HUDEP-2 (cell line): ENCODE measurements around the gene MIOX.
"Not testable (repeated sequence)": the region's sequence is repeated elsewhere in the genome, so short reads cannot be mapped to it uniquely, and the experiment has no call there.

Experiments used
- DNase-seq, 76 experiments: peaks; one replicate each; lab custom pipeline; 2025; ENCODE audit not compliant: unreplicated experiment in 76 of 76; lab: John Stamatoyannopoulos, UW

Gene MIOX

DNA sequence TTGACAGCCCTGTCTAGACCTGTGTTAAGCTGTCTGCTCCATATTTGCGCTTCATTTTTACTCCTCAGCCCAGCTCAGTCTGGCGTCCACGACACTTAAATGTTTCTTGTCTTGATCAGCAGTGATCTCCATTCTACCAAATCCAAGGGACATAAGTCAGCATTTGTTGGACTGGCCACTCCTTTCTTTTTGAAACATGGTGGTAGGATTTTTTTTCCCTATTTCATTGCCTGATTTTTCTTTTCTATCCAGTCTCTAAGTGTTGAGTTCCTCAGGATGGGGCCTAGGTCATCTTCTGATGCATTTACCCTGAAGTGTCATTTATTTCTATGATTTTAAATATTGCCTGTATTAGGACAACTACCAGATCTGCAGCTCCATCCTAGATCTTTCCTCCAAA lies 22.2 kb downstream of the MIOX start:
- DNase-seq: no peak

DNA sequence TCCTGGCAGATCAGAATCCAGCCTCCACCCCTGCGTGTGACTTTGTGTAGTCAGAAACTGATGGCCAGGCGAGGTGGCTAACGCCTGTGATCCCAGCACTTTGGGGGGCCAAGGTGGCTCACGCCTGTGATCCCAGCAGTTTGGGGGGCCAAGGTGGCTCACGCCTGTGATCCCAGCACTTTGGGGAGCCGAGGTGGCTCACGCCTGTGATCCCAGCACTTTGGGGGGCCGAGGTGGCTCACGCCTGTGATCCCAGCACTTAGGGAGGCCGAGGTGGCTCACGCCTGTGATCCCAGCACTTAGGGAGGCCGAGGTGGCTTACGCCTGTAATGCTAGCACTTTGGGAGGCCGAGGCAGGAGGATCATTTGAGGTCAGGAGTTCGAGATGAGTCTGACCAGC lies 26.5 kb downstream of the MIOX start:
- no peak for DNase-seq

DNA sequence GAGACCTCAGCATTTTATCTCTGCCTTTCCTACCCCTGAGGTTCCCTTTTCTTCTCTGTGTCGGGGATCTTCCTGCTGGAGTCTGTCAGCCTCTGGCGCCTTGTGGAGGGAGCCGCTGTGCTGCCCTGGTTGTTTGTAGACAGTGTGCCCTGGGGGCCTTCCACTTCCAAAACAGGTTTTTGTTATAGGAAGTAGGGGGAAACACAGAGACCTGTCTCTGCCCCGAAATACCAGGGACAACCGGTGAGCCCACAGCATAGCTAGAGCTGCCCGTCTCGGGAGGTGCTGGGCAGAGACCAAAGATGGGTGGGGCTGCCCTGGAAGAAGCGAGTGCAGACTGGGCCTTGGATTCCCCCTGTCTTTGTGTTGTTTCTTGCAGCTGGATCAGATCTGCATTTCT lies 29.4 kb downstream of the MIOX start:
- DNase-seq: no peak

DNA sequence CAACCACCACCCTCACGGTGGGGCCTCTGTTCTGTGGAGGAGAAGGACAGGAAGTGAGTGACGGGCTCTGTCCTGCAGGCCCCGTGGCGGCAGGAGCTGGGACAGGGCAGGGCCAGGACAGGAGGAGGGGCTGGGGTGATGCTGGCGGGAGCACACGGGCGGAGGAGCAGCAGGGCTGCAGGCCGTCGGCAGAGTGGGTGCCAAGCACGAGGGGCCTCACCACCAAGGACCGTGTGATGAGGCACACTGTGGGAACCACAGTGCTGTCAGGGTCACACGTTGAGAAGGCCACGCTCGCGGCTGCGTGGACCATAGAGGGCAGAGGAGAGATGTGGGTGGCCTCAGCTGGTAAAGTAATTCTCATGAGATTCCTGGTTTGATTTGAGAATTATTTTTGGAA lies 30.2 kb downstream of the MIOX start:
- no peak for DNase-seq

DNA sequence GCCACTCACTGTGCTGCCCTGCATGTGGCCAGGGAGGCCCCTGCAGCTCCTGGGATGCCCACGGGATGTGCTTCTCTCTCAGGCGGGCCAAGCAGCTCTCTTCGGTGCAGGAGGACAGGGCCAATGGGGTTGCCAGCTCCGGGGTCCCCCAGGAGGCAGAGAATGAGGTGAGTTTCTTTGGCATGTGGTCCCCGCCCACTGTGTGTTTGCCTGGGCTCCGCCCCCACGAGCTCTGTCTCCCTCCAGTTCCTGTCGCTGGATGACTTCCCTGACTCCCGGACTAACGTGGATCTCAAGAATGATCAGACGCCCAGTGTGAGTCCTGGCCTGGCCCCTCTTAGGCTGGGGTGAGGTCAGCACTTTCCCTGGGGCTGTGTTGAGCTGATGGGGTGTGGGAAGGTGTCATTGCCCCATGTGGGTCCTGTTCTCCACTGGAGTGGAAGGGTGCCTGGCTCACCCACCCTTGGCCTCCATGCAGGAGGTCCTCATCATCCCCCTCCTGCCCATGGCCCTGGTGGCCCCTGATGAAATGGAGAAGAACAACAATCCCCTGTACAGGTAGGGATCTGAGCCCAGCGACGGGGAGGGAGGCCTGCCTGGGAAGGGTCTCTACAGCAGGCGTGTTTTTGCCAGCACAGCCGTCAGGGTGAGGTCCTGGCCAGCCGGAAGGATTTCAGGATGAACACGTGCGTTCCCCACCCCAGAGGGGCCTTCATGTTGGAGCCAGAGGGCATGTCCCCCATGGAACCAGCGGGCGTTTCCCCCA lies 31.0 kb downstream of the MIOX start:
- no peak for DNase-seq

DNA sequence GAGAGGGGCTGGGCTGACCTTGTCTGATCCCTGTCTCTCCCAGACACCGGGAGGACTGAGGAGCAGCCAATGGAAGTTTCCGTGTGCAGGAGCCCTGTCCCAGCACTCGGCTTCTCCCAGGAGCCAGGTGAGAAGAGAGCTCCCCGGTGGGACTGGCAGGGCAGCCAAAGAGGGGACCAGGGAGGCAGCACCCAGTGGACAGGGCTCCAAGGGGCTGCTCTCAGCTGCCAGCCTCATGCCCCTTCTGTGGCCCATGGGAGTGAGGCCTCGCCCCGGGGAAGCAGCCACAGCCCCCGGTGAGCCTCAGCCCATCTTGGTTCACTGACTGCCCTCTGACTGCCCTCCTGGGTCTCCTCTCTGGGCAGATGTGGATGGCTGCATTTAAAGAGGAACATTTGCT lies 31.9 kb downstream of the MIOX start:
- DNase-seq: no peak

DNA sequence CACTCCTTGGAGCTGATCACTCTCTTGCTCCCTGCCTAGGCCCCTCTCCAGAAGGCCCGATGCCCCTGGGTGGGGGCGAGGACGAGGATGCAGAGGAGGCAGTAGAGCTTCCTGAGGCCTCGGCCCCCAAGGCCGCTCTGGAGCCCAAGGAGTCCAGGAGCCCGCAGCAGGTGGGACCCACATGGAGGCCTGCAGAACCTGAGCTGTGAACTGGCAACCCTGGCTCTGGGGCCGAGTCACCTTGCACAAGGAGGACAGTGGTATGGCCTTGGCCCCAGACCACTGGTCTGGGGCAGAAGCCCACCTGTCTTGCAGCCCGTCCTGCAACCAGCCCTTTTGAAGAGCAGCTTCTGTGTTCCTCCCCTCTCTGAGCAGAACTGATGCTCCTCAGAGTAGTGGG lies 32.5 kb downstream of the MIOX start:
- DNase-seq: no peak

DNA sequence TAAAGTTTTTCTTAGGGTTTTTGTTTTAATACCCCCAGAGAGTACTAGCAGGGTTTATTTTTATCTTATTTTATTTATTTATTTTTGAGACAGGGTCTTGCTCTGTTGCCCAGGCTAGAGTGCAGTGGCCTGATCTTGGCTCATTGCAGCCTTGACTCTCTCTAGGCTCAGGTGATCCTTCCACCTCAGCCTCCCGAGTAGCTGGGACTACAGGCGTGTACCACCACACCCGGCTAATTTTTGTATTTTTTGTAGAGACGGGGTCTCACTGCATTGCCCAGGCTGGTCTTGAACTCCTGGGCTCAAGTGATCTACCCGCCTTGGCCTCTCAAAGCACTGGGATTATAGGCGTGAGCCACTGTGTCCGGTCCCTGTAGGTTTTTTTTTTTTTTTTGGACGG lies 33.5 kb downstream of the MIOX start:
- DNase-seq: not testable (repeated sequence)

DNA sequence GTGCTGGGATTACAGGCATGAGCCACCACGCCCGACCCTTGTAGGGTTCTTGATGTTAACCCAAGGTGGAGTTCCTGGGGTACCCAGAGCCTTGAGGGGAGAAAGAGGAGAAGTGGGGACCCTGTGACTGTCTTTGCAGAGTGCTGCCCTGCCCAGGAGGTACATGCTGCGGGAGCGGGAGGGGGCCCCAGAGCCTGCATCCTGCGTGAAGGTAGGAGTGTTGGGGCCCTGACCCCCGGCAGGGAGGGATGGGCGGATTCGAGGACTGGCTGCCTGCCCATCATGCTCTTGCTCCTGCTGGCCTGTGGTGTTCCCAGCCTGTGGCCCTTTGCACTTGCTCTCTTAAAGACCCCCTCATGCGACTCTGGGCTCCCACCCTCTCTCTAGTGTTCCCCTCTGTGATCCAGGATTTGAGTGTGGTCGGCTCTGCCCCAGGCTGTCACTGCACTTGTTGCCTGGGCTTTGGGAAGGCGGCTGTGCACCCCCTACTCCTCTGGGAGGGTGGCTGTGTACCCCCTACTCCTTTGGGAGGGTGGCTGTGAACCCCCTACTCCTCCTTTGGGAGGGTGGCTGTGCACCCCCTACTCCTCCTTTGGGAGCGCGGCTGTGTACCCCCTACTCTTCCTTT lies 34.3 kb downstream of the MIOX start:
- DNase-seq: no peak

DNA sequence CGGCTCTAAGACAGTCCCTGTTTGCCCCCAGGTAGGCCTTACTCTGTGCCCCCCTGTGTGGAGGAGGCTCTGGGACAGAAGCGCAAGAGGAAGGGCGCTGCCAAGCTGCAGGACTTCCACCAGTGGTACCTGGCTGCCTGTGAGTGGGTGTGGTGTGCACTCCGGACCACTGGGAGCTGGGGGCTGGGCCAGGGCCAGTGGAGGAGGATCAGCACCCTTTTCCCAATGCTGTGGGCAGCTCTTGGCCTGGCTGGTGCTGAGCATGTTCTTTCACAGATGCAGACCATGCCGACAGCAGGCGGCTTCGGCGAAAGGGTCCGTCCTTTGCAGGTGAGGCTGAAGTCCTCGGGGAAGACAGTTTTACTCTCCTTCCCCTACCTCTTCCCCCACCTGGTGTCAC lies 35.1 kb downstream of the MIOX start:
- DNase-seq: no peak

DNA sequence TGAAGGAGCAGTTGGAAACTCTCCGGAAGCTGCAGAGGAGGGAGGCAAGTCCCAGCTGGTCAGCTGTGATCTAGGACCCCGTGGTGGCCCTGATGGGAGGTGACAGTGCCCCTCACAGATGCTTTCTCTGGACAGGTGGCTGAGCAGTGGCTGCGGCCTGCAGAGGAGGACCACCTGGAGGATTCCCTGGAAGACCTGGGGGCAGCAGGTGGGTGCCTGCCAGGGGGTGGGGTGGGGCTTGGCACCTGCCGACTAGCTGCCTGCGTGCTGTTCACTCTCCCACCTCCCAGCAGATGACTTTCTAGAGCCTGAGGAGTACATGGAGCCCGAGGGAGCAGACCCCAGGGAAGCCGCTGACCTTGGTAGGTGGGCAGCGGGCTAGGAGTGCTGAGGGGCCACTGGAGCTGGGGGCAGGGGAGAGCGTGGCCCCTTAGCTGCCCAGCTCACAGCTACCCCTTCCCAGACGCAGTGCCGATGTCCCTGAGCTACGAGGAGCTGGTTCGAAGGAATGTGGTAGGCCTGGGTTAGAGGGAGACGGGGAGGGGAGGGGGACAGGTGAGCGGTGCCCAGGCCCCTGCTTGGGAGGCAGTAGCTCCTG lies 35.6 kb downstream of the MIOX start:
- DNase-seq: no peak

DNA sequence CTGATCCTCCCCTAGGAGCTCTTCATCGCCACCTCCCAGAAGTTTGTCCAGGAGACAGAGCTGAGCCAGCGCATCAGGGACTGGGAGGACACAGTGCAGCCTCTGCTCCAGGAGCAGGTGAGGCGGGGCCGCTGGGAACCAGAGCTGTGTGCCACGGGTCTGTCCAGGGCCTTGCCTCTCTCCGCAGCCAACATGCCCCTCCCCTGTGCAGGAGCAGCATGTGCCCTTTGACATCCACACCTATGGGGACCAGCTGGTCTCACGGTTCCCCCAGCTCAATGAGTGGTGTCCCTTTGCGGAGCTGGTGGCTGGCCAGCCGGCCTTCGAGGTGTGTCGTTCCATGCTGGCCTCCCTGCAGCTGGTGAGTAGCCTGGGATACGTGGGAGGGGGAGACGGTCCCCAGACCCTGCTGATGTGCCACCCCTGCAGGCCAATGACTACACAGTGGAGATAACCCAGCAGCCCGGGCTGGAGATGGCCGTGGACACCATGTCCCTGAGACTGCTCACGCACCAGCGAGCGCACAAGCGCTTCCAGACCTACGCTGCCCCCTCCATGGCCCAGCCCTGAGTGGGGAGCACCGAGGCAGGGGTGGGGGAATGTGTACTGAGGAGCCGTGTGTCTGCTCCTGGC lies 36.3 kb downstream of the MIOX start:
- DNase-seq: no peak

DNA sequence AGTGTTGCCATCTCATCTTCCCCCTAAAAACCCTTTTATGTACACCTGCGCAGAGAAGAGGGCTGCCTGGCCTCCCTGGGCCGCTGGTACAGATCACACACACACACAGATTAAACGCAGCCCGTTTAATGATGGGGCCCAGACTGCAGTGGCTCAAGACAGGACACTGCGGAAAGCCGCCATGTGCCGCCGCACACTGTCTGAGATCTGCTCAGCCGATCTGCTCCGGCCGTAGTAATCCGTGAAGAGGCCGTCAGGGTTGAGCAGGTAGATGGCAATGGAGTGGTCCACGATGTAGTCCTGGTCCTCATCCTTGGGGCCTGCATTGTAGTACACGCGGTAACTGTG lies 36.8 kb downstream of the MIOX start:
- DNase-seq: no peak

DNA sequence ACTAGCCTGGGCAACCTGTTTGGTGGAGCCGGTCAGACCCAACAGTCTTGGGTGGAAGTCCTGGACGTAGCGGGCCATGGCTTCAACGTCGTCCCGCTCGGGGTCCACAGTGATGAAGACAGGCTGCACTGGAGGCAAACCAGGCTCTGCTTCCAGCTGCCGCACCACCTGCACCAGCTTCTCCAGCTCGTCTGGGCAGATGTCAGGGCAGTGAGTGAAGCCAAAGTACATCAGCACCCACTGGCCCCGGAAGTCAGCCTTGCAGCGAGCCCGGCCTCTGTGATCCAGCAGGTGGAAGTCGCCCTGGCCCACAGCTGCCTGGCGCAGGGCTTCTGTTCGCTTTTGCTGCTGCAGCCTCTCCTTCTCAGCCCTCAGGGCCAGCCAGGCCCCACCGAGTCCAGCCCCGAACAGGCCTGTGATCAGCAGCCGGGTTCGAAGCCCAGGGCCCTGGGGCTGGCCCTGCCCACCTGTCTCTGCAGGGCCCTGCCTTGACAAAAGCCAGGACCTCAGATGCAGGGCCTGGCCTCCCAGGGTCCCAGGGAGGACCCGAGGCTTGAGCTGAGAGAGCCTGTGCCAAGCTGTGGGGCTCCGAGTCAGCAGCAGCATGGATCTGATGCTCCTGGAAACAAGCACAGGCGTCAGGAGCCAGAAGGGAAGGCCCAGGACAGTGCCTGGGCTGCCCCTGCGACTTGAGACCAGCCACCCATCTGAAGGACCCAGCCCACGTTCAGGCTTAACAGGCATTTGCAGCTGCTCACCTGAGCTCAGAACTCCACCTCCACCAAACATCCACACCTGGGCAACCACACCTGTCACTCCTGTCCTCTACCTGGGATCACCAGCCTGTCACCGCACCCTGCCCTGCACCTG lies 37.4 kb downstream of the MIOX start:
- no peak for DNase-seq

DNA sequence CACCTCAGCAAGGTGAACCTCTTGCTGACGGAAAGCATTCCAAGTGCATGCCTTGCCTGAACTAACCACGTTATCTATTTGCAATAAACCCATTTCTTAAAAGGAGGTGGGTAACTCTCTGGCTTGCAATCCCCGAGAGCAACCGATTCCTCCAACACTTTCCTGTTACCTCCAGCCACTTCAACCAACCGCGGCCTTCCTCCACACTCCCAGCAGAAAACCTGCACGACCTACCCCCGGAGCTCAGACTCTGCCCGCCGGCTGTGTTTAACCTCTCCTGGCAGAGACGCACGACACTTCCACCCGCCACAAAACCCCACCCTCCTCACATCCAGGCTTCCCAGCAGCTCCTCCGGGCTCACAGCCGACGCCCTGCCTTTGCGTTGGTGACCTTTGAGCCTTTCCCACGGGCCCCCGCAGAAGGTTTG lies 38.0 kb downstream of the MIOX start:
- peak in 16 of 76 experiments; percentile 40 to 85 (median 54) for DNase-seq

DNA sequence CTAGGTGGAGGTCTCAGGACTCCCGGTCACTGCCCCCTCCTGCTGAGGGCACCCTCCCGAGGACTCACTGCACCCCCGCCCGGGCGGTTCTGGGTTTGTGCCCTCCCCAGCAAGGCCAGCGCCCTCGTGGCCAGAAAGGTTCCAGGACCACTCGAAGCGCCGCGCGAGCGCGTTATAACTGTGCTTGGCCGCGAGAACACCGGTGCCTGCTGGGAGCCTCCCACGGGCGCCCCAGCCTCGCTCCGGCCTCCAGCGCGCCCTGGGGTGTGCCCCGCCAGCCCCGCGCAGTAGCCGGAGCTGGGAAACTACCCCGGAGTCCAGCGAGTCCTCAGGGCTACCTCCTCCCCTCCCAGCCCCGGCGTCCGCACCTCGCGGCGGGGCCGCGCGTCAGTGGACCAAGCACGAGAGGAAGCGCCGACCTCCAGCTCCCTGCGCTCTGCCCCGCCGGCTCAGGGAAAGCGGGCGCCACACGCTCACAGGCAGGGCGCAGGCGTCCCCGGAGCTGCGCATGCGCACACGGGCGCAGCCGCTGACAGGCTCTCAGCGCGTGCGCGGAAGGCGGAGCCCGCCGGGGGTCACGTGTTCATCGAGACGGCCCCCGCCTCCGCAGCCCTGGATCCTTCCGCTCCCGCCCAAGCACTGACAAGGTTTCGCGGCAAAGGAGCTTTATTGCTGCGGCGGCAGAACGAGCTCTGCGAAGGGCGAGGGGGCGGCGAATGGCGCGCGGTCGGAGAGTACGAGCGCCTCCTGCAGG lies 38.6 kb downstream of the MIOX start, which contains the start of gene SCO2:
TSS of gene SCO2 (minus strand) at position 495 of the 754 bp plus-strand sequence. CDS start 1,187 bp downstream, outside the sequence.
- peak in 74 of 76 experiments; percentile 75 to 97 (median 94) for DNase-seq

DNA sequence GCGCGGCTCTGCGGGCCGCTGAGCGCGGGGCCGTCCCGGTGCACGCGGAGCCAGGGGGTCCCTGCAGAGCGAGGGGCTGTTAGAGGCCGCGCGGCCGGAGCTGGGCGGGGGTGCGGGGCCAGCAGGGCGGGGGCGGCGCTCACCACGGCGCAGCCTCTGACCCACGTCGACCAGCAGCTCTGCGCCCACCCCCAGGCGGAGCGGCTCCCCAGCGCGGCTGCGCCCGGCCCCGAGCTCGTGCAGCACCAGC lies 39.1 kb downstream of the MIOX start:
- DNase-seq: peak in 1 of 76 experiments; percentile 59

DNA sequence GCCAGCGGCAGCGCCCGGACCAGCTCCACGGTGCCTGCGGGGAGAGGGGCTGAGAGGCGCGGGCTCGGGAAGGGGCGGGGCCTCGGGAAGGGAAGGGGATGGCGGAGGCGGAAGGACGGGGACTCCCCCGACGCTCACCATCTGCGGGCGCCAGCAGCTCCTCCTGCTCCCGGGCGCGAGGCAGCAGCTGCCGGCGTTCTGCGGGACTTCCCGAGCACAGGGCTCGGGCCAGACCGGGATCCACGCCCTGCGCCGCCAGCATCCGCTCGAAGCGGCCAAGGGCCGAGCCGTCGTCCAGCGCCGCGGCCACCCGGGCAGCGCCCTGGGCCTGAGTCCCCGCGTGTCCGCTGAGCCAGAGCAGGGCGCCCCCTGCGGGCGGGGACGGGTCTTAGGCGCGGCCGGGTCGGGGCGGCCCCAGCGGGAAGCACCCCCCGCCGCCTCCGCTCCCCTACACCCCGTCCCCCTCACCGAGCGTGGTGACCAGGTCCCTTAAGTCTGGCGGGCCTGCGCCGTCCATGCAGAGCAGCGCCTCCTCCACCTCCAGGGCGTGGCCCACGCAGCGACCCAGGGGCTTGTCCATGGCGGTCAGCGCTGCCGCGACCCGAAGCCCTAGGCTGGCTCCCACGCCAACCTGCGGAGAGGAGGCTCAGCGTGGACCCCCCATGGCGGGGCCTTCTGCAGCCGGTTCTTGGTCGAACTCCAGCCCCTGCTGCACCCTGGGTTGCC lies 39.6 kb downstream of the MIOX start:
- DNase-seq: peak in 59 of 76 experiments; percentile 16 to 79 (median 55)
